GM12864 (cell line): ENCODE results near the gene ZACN.

Experiments used
- DNase-seq: peaks from one replicate; pipeline ENCODE4 v3.0.0-alpha.2; 2011; ENCODE audit warnings: low read depth
- H3K4me3 ChIP-seq: 2 replicates; pipeline ENCODE4 v1.5.1; 2011; ENCODE audit warnings: mild to moderate bottlenecking, low read depth, low read length, control low read depth
- CTCF ChIP-seq: IDR thresholded peaks from 2 replicates; pipeline ENCODE4 v1.5.1; 2011; ENCODE audit warnings: low read depth, mild to moderate bottlenecking, moderate library complexity, low read length, control low read depth, inconsistent platforms; ENCODE audit errors: missing control alignments

ZACN gene

GRCh38 chr17:76107509-76107908 is 28.5 kb downstream of the ZACN start:
- H3K4me3 ChIP-seq, result no peak overlapping the region
- TF ChIP-seq CTCF, result peak; percentile 9
- DNase-seq, result no peak

- TF ChIP-seq CTCF, result no peak
- DNase-seq, result no peak
- H3K4me3 ChIP-seq, result no peak overlapping the region
Observed at GRCh38 chr17:76111956-76112355, 33.0 kb downstream of the ZACN start.

GRCh38 chr17:76115138-76115754 is 36.3 kb downstream of the ZACN start:
- no peak overlapping the region for H3K4me3 ChIP-seq
- DNase-seq, result no peak
- no peak for TF ChIP-seq CTCF

- H3K4me3 ChIP-seq, result no peak overlapping the region
- DNase-seq, result no peak
- TF ChIP-seq CTCF, result no peak
Observed at GRCh38 chr17:76119409-76120371, 40.7 kb downstream of the ZACN start.

- no peak overlapping the region for H3K4me3 ChIP-seq
- no peak for DNase-seq
- no peak for TF ChIP-seq CTCF
Observed at GRCh38 chr17:76120658-76121008, 41.7 kb downstream of the ZACN start.

GRCh38 chr17:76121932-76122430 is 43.0 kb downstream of the ZACN start:
- H3K4me3 ChIP-seq, result peak overlapping the region; percentile 47
- TF ChIP-seq CTCF, result no peak

More at GRCh38 chr17:76121932-76122430, 43.0 kb downstream of the ZACN start:
- no peak for DNase-seq
